HG03175 (cell line): ENCODE measurements around the gene RPL22L1.
"Not testable (repeated sequence)": the region's sequence is repeated elsewhere in the genome, so short reads cannot be mapped to it uniquely, and the experiment has no call there.

Experiments
- ATAC-seq: cut with Tn5 transposase; IDR thresholded peaks from one replicate; pipeline ENCODE4 v1.9.1; 2021; ENCODE audit warnings: mild to moderate bottlenecking, moderate library complexity; ENCODE audit not compliant: unreplicated experiment

The RPL22L1 gene

DNA sequence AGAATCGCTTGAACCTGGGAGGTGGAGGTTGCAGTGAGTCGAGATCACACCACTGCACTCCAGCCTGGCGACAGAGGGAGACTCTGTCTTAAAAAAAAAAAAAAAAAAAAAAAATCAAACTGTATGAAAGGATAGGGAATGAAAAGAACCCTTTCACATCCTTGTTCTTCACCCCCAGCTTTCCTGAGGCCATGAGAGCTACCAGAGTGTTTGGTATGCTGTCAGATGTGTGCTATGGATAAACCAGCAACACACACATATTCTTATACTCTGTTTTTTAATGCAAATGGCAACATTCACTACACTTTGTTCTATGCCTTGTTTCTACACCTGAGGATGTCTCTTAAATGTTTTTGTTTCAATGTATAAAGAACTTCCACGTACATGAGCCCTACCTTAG, 33.5 kb downstream of the RPL22L1 start:
- ATAC-seq, result no peak

DNA sequence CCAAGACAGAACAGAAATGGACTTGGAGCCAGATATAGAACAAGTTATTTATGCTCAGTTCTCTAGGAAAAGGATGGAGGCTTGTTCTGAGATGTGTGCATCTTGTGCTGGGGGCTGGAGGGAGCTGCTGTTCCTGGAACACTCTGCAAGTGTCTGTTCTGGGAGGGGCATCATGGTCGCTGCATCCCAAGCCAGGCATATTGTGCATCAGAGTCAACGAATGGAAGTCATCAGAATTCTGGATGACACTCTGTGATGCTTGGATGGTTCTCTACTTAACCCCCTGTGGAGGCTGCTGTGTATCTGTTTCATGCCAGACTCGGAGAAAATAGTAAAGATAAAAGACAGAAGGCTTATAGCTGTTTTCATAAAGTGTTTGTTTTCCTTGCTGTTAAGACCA, 34.7 kb downstream of the RPL22L1 start:
- ATAC-seq, result no peak

GRCh38 chr3:170830580-170830979, 39.4 kb downstream of the RPL22L1 start:
- ATAC-seq, result no peak

- ATAC-seq, result no peak
Measured at GRCh38 chr3:170829546-170830272, 40.3 kb downstream of the RPL22L1 start.

DNA sequence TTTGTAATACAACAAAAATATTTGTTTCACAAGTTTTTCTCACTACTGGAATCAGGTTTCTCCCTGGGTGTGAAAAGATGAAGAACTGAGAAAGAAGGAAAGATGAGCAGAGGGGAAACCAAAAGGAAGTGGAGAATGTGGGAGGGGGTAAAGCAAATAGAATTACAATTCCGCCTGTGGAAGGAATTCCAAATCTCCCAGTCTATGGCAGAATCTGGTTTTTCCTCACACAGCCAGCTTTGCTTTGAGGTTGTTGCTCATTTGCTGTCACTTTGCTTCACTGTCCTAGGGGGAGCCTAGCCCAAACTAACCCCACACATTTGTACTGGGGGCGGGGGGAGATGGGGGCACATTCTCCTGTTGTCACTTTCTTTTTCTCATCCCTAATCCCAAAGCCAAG, 43.9 kb downstream of the RPL22L1 start:
- no peak for ATAC-seq

GRCh38 chr3:170823562-170823961, 46.4 kb downstream of the RPL22L1 start:
- not testable (repeated sequence) for ATAC-seq

DNA sequence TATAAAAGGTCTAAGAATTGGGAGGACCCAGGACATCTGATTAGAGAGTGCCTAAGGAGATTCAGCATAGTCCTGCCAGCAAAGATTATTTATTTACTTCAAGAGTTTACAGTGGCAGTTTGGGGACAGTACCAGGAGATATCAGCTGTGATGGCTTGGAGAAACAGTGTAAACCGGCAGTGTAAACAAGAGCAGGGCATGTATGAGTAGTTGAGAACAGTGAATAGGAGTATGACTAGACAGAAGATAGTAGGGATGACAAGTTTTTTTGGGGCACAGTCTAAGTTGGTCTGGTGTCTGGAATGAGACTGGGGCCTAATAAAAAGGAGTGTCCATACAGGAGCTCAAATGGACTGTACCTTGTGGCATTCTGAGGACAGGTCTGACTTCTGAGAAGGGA, 51.7 kb downstream of the RPL22L1 start:
- ATAC-seq, result not testable (repeated sequence)

DNA sequence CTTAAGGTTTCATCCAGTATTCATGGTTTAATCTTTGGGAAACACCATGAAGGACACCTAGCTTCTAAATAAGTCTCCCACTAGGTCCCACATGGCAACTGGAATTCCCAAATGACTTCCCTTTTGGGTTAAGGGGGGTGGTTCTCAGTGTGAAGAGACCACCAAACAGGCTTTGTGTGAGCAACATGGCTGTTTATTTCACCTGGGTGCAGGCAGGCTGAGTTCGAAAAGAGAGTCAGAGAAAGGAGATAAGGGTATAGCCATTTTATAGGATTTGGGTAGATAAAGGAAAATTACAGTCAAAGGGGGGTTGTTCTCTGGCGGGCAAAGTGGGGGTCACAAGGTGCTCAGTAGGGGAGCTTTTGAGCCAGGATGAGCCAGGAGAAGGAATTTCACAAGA, 52.5 kb downstream of the RPL22L1 start:
- ATAC-seq, result not testable (repeated sequence)

- no peak for ATAC-seq
Measured at GRCh38 chr3:170816841-170817240, 53.2 kb downstream of the RPL22L1 start.

DNA sequence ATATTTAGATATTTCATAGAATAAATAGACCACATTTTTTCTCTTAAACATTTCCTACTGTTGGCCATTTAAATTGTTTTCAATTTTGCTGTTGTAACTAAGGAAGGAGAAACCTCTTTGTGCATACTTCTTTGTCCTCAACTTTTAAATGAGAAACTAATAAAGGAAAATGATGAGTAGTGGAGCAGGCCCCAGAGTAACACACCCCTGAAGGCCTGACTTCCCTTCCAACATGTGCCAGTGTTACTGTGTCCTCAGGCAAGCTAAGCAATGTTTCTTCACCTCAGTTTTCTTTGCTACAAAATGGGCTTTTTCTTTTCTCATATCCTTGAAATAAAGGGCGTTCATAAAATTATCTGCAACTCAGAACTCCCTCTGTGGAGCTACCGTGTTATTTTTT, 53.7 kb downstream of the RPL22L1 start:
- ATAC-seq, result no peak

DNA sequence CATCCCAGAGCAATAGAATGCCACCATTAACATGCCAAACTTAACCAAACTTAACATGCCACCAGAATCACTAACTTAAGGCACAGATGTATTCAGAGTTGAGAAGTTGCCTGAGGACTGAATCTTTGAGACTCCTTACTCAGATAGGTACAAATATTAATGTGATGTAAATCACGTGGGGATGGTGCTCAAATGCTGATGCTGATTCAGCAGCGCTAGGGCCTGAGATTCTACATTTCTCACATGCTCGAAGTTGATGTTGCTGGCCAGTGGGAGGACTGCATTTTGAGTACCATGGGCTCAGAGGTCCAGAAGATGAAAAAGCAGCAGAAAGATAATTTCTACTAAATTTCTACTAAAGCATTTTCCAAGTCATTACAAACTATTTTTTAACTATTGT, 54.1 kb downstream of the RPL22L1 start:
- ATAC-seq, result no peak

GRCh38 chr3:170815340-170815739, 54.7 kb downstream of the RPL22L1 start:
- no peak for ATAC-seq
